NCI-H1092 treated with DMSO at 0.1 percent for 48 hours (cell line): Measurements from ENCODE around the gene CDK6.

Source experiments
- DNase-seq: peaks from one replicate; lab custom pipeline; 2025; lab: John Stamatoyannopoulos, UW

CDK6 gene

GRCh38 chr7:92708111-92709042, 128.0 kb downstream of the CDK6 start:
- no peak for DNase-seq

GRCh38 chr7:92707435-92707834, 128.9 kb downstream of the CDK6 start:
- no peak for DNase-seq

- DNase-seq = no peak
Measured at GRCh38 chr7:92706563-92706962, 129.8 kb downstream of the CDK6 start.

GRCh38 chr7:92705831-92706230, 130.5 kb downstream of the CDK6 start:
- no peak for DNase-seq

- no peak for DNase-seq
Measured at GRCh38 chr7:92704858-92705257, 131.5 kb downstream of the CDK6 start.

GRCh38 chr7:92702535-92702934, 133.8 kb downstream of the CDK6 start:
- no peak for DNase-seq

- DNase-seq = no peak
Measured at GRCh38 chr7:92699966-92700514, 136.3 kb downstream of the CDK6 start.

- no peak for DNase-seq
Measured at GRCh38 chr7:92699560-92699959, 136.8 kb downstream of the CDK6 start.

- DNase-seq = peak; percentile 37
Measured at GRCh38 chr7:92698237-92698841, 138.0 kb downstream of the CDK6 start.

- DNase-seq = no peak
Measured at GRCh38 chr7:92697414-92697813, 139.0 kb downstream of the CDK6 start.

- DNase-seq = no peak
Measured at GRCh38 chr7:92697012-92697411, 139.4 kb downstream of the CDK6 start.

GRCh38 chr7:92696584-92696983, 139.8 kb downstream of the CDK6 start:
- DNase-seq = no peak

- DNase-seq = no peak
Measured at GRCh38 chr7:92695308-92696261, 140.8 kb downstream of the CDK6 start.

- no peak for DNase-seq
Measured at GRCh38 chr7:92694211-92694610, 142.2 kb downstream of the CDK6 start.

GRCh38 chr7:92693519-92693918, 142.9 kb downstream of the CDK6 start:
- no peak for DNase-seq

GRCh38 chr7:92691578-92691977, 144.8 kb downstream of the CDK6 start:
- DNase-seq = peak; percentile 53

GRCh38 chr7:92685136-92686042, 151.0 kb downstream of the CDK6 start:
- no peak for DNase-seq

GRCh38 chr7:92684274-92684673, 152.1 kb downstream of the CDK6 start:
- no peak for DNase-seq

GRCh38 chr7:92682903-92683539, 153.4 kb downstream of the CDK6 start:
- no peak for DNase-seq

- no peak for DNase-seq
Measured at GRCh38 chr7:92682330-92682729, 154.0 kb downstream of the CDK6 start.
